ENCODE data around the gene GAN.
"Not testable (repeated sequence)": the region's sequence is repeated elsewhere in the genome, so short reads cannot be mapped to it uniquely, and the experiment has no call there.

The GAN gene

GRCh38 chr16:81321039-81321438, 6.3 kb downstream of the GAN start:
- ATAC-seq (no peak), DNase-seq (ENCODE audit: low spot score in 2 of 2) (no peak)
- Mint-ChIP-seq H3K4me1 (peaks cover 65% of the 10 kb centered on the region), H3K27ac (no peak overlapping the region), H3K9me3 (no peaks in the 10 kb centered on the region), H3K36me3 (no peaks in the 10 kb centered on the region), H3K4me3 (no peak overlapping the region)

- peaks cover 65% of the 10 kb centered on the region for H3K4me1 Mint-ChIP-seq
- ATAC-seq = no peak
- H3K36me3 Mint-ChIP-seq = no peaks in the 10 kb centered on the region
- no peak for DNase-seq (ENCODE audit: low spot score in 2 of 2)
- no peak overlapping the region for H3K27ac Mint-ChIP-seq
- H3K4me3 Mint-ChIP-seq = no peak overlapping the region
- H3K9me3 Mint-ChIP-seq = no peaks in the 10 kb centered on the region
Measured at GRCh38 chr16:81321536-81321935, 6.8 kb downstream of the GAN start.

- H3K36me3 Mint-ChIP-seq = no peaks in the 10 kb centered on the region
- ATAC-seq = no peak
- peaks cover 50% of the 10 kb centered on the region for H3K4me1 Mint-ChIP-seq
- DNase-seq (ENCODE audit: low spot score in 2 of 2) = no peak
- H3K9me3 Mint-ChIP-seq = no peaks in the 10 kb centered on the region
- H3K27ac Mint-ChIP-seq = no peak overlapping the region
- H3K4me3 Mint-ChIP-seq = no peak overlapping the region
Measured at GRCh38 chr16:81324808-81325207, 10.0 kb downstream of the GAN start.

GRCh38 chr16:81327011-81327410, 12.2 kb downstream of the GAN start:
- Mint-ChIP-seq H3K36me3 (peaks cover 4% of the 10 kb centered on the region), H3K4me1 (peaks cover 39% of the 10 kb centered on the region)
- ATAC-seq = no peak

GRCh38 chr16:81327447-81328196, 12.9 kb downstream of the GAN start:
- ATAC-seq (no peak), DNase-seq (ENCODE audit: low spot score in 2 of 2) (no peak)
- Mint-ChIP-seq H3K9me3 (no peaks in the 10 kb centered on the region), H3K4me1 (peaks cover 41% of the 10 kb centered on the region), H3K36me3 (peaks cover 4% of the 10 kb centered on the region), H3K27ac (no peak overlapping the region), H3K4me3 (no peak overlapping the region)

More at GRCh38 chr16:81327011-81327410, 12.2 kb downstream of the GAN start:
- no peak overlapping the region for H3K27ac Mint-ChIP-seq
- DNase-seq (ENCODE audit: low spot score in 2 of 2) = no peak
- H3K4me3 Mint-ChIP-seq = no peak overlapping the region
- no peaks in the 10 kb centered on the region for H3K9me3 Mint-ChIP-seq

- ATAC-seq (no peak), DNase-seq (ENCODE audit: low spot score in 2 of 2) (no peak)
- Mint-ChIP-seq H3K27ac (no peak overlapping the region), H3K36me3 (peaks cover 4% of the 10 kb centered on the region), H3K4me1 (peaks cover 30% of the 10 kb centered on the region), H3K4me3 (no peak overlapping the region), H3K9me3 (no peaks in the 10 kb centered on the region)
Measured at GRCh38 chr16:81329947-81330346, 15.2 kb downstream of the GAN start.

- H3K9me3 Mint-ChIP-seq = no peaks in the 10 kb centered on the region
- H3K4me1 Mint-ChIP-seq = peaks cover 37% of the 10 kb centered on the region
- peaks cover 12% of the 10 kb centered on the region for H3K36me3 Mint-ChIP-seq
- DNase-seq (ENCODE audit: low spot score in 2 of 2) (no peak), ATAC-seq (no peak)
- H3K4me3 Mint-ChIP-seq = no peak overlapping the region
- no peak overlapping the region for H3K27ac Mint-ChIP-seq
Measured at GRCh38 chr16:81333356-81333755, 18.6 kb downstream of the GAN start.

GRCh38 chr16:81335669-81336068, 20.9 kb downstream of the GAN start:
- Mint-ChIP-seq H3K36me3 (peaks cover 8% of the 10 kb centered on the region), H3K4me3 (no peak overlapping the region), H3K27ac (peak overlapping the region; percentile 63), H3K4me1 (peaks cover 21% of the 10 kb centered on the region), H3K9me3 (no peaks in the 10 kb centered on the region)
- DNase-seq (ENCODE audit: low spot score in 2 of 2) = peak in 1 of 2 donors; percentile 56
- peak; percentile 96 for ATAC-seq

GRCh38 chr16:81337097-81337496, 22.3 kb downstream of the GAN start:
- peak; percentile 43 for ATAC-seq

GRCh38 chr16:81345172-81345571, 30.4 kb downstream of the GAN start:
- H3K4me3 Mint-ChIP-seq = not testable (repeated sequence)

More at GRCh38 chr16:81337097-81337496, 22.3 kb downstream of the GAN start:
- H3K9me3 Mint-ChIP-seq = peaks cover 2% of the 10 kb centered on the region
- H3K4me3 Mint-ChIP-seq = no peak overlapping the region
- H3K36me3 Mint-ChIP-seq = peaks cover 8% of the 10 kb centered on the region
- H3K4me1 Mint-ChIP-seq = peaks cover 21% of the 10 kb centered on the region
- no peak for DNase-seq (ENCODE audit: low spot score in 2 of 2)
- no peak overlapping the region for H3K27ac Mint-ChIP-seq

GRCh38 chr16:81347425-81347824, 32.7 kb downstream of the GAN start:
- no peak overlapping the region for H3K27ac Mint-ChIP-seq
- peaks cover 4% of the 10 kb centered on the region for H3K36me3 Mint-ChIP-seq
- no peak overlapping the region for H3K4me3 Mint-ChIP-seq
- no peaks in the 10 kb centered on the region for H3K4me1 Mint-ChIP-seq
- no peak for DNase-seq (ENCODE audit: low spot score in 2 of 2)
- no peak for ATAC-seq
- H3K9me3 Mint-ChIP-seq = peaks cover 19% of the 10 kb centered on the region

More at GRCh38 chr16:81345172-81345571, 30.4 kb downstream of the GAN start:
- H3K27ac Mint-ChIP-seq; ATAC-seq; DNase-seq (ENCODE audit: low spot score in 2 of 2); H3K4me1 Mint-ChIP-seq; H3K36me3 Mint-ChIP-seq: not testable (repeated sequence)
- peaks cover 22% of the 10 kb centered on the region for H3K9me3 Mint-ChIP-seq

- Mint-ChIP-seq H3K27ac (no peak overlapping the region), H3K36me3 (peaks cover 5% of the 10 kb centered on the region), H3K4me3 (no peak overlapping the region), H3K9me3 (peaks cover 16% of the 10 kb centered on the region), H3K4me1 (peaks cover 8% of the 10 kb centered on the region)
- ATAC-seq = no peak
- no peak for DNase-seq (ENCODE audit: low spot score in 2 of 2)
Measured at GRCh38 chr16:81349608-81350305, 35.0 kb downstream of the GAN start.

- DNase-seq (ENCODE audit: low spot score in 2 of 2) (no peak), ATAC-seq (no peak)
- H3K36me3 Mint-ChIP-seq = peaks cover 6% of the 10 kb centered on the region
- H3K4me1 Mint-ChIP-seq = peaks cover 8% of the 10 kb centered on the region
- H3K4me3 Mint-ChIP-seq = no peak overlapping the region
- peaks cover 16% of the 10 kb centered on the region for H3K9me3 Mint-ChIP-seq
- no peak overlapping the region for H3K27ac Mint-ChIP-seq
Measured at GRCh38 chr16:81350306-81350615, 35.5 kb downstream of the GAN start.

GRCh38 chr16:81353895-81354294, 39.1 kb downstream of the GAN start:
- H3K27ac Mint-ChIP-seq = peak overlapping the region; percentile 55
- peaks cover 28% of the 10 kb centered on the region for H3K36me3 Mint-ChIP-seq
- ATAC-seq (peak; percentile 77), DNase-seq (ENCODE audit: low spot score in 2 of 2) (no peak)
- H3K9me3 Mint-ChIP-seq = no peaks in the 10 kb centered on the region
- H3K4me3 Mint-ChIP-seq = no peak overlapping the region
- H3K4me1 Mint-ChIP-seq = peaks cover 8% of the 10 kb centered on the region

- H3K4me3 Mint-ChIP-seq = no peak overlapping the region
- H3K27ac Mint-ChIP-seq = no peak overlapping the region
- H3K36me3 Mint-ChIP-seq = peaks cover 58% of the 10 kb centered on the region
- H3K9me3 Mint-ChIP-seq = no peaks in the 10 kb centered on the region
- no peak for ATAC-seq
- no peak for DNase-seq (ENCODE audit: low spot score in 2 of 2)
- H3K4me1 Mint-ChIP-seq = peaks cover 8% of the 10 kb centered on the region
Measured at GRCh38 chr16:81357711-81358260, 43.0 kb downstream of the GAN start.

- Mint-ChIP-seq H3K9me3 (no peaks in the 10 kb centered on the region), H3K27ac (no peak overlapping the region), H3K4me3 (no peak overlapping the region), H3K4me1 (peaks cover 2% of the 10 kb centered on the region), H3K36me3 (peaks cover 68% of the 10 kb centered on the region)
- no peak for DNase-seq (ENCODE audit: low spot score in 2 of 2)
- no peak for ATAC-seq
Measured at GRCh38 chr16:81358860-81359259, 44.1 kb downstream of the GAN start.

Data from stimulated activated effector memory CD8-positive, alpha-beta T cell treated with anti-CD3 and anti-CD28 coated beads, Interleukin-12 subunit alpha, Interleukin-12 subunit beta, amount 100 ng/mL, for 72 hours (primary cell).